ENCODE results near the gene FIGLA.

DNA sequence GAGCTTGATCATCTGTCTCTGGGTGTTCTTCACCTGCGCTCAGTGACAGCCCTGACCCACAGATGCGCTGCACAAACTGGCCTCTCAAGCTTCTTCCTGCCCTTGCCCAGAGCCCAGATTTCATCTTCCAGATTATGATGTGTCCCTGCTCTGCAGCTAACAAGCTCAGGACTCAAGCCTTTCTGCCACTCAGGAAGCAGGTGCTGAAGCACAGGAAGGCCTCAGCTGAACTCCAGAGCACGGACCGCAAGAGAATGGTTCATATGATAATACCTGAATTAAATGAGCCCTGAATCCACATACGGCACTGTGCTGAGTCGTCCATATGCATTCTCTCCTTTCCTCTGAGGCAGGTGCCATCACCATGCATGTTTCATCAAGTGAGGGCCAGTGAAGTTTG is 41.4 kb upstream of the FIGLA start:
- no peak for TF ChIP-seq CTCF (conservative IDR thresholded peaks at IDR 0.05)
- no peak for TF ChIP-seq EZH2 (IDR thresholded peaks at IDR 0.05; ENCODE audit: low read depth)
